RWPE1 (cell line): ENCODE data around the gene CEP126.
"Not testable (repeated sequence)": the region's sequence is repeated elsewhere in the genome, so short reads cannot be mapped to it uniquely, and the experiment has no call there.

Experiments
- CTCF ChIA-PET: fragments of 350-600 bp; sonication (Branson Sonifier 250); formaldehyde crosslinking; extraction: SDS; loops from one replicate; lab custom pipeline; 2021; lab: Yijun Ruan, JAX
- POLR2A ChIA-PET: fragments of 400-600 bp; formaldehyde crosslinking; extraction: SDS; loops from one replicate; lab custom pipeline; 2020; ENCODE audit warnings: antibody characterized with exemption; ENCODE audit not compliant: low non-redundant PET; lab: Yijun Ruan, JAX
- DNase-seq: peaks from one replicate; pipeline ENCODE4 v3.0.0; 2012; ENCODE audit warnings: low spot score
- H3K27ac ChIP-seq: fragments of 450-650 bp; 2 replicates; pipeline ENCODE4 v1.5.1; 2017
- CTCF ChIP-seq: fragments of 450-650 bp; conservative IDR thresholded peaks from 2 replicates; pipeline ENCODE4 v1.5.1; 2017; ENCODE audit warnings: low read depth, mild to moderate bottlenecking

Gene CEP126

GRCh38 chr11:101974255-101974654, 59.4 kb downstream of the CEP126 start:
- CTCF ChIA-PET: interaction anchor here (0.6 to 1.2 kb wide), 4 partner anchors 39 to 994 kb away, joined by 3 to 4 read pairs (median 3); no protein-coding TSS in a partner anchor
- POLR2A ChIA-PET: no interaction called here

GRCh38 chr11:101974771-101975170, 60.0 kb downstream of the CEP126 start:
- CTCF ChIA-PET: interaction anchor here (0.6 to 1.2 kb wide), 4 partner anchors 38 to 995 kb away, joined by 3 to 4 read pairs (median 3); no protein-coding TSS in a partner anchor
- no peak for DNase-seq
- TF ChIP-seq CTCF: no peak
- H3K27ac ChIP-seq: no peak overlapping the region
- POLR2A ChIA-PET: no interaction called here

More at GRCh38 chr11:101974255-101974654, 59.4 kb downstream of the CEP126 start:
- no peak overlapping the region for H3K27ac ChIP-seq
- TF ChIP-seq CTCF: no peak
- DNase-seq: no peak

- TF ChIP-seq CTCF: no peak
- H3K27ac ChIP-seq: no peak overlapping the region
- ChIA-PET POLR2A (no interaction called here), CTCF (no interaction called here)
- no peak for DNase-seq
Measured at GRCh38 chr11:101975734-101976133, 60.9 kb downstream of the CEP126 start.

- ChIA-PET CTCF (interaction anchor here (0.6 kb wide), 1 partner anchor 67 kb away, joined by 4 read pairs; no protein-coding TSS in a partner anchor), POLR2A (no interaction called here)
- no peak for DNase-seq
- no peak overlapping the region for H3K27ac ChIP-seq
- TF ChIP-seq CTCF: no peak
Measured at GRCh38 chr11:101987370-101987769, 72.6 kb downstream of the CEP126 start.

- H3K27ac ChIP-seq: no peak overlapping the region
- no peak for DNase-seq
- POLR2A ChIA-PET: no interaction called here
- TF ChIP-seq CTCF: no peak
- CTCF ChIA-PET: interaction anchor here (1.4 kb wide), 1 partner anchor 15 kb away, joined by 3 read pairs; no protein-coding TSS in a partner anchor
Measured at GRCh38 chr11:101993172-101993571, 78.4 kb downstream of the CEP126 start.

- not testable (repeated sequence) for DNase-seq
- CTCF ChIA-PET: interaction anchor here (0.6 kb wide), 1 partner anchor 86 kb away, joined by 3 read pairs; no protein-coding TSS in a partner anchor
Measured at GRCh38 chr11:101994052-101994469, 79.3 kb downstream of the CEP126 start.

GRCh38 chr11:101996111-101996510, 81.3 kb downstream of the CEP126 start:
- TF ChIP-seq CTCF: no peak
- ChIA-PET CTCF (interaction anchor here (1.4 kb wide), 1 partner anchor 12 kb away, joined by 4 read pairs; no protein-coding TSS in a partner anchor), POLR2A (interaction anchor here (0.6 kb wide), 1 partner anchor 15 kb away, joined by 4 read pairs; no protein-coding TSS in a partner anchor)
- no peak overlapping the region for H3K27ac ChIP-seq
- DNase-seq: no peak

More at GRCh38 chr11:101994052-101994469, 79.3 kb downstream of the CEP126 start:
- H3K27ac ChIP-seq, POLR2A ChIA-PET: not testable (repeated sequence)
